Endothelial cell of umbilical vein (primary cell): ENCODE results near the gene PRR16. TPM values are rescaled to one million over a fixed set of nuclear protein-coding genes. Genes with fewer than 3 reads are reported as not detected.

Experiments
- BruUV-seq: library from RNA; stranded (reverse); fragments of 400-500 nt; replicated peaks from 2 replicates; lab custom pipeline; 2021; lab: Mats Ljungman, UMichigan
- CTCF ChIA-PET: fragments of 300-600, 350-600 bp; sonication (Branson Sonifier 250); formaldehyde crosslinking; loops from one replicate; lab custom pipeline; 2021; ENCODE audit warnings: antibody characterized with exemption, inconsistent platforms; lab: Charles Lee
- POLR2A ChIA-PET: fragments of 300-600, 350-600 bp; sonication (Branson Sonifier 250); formaldehyde crosslinking; loops from one replicate; lab custom pipeline; 2021; ENCODE audit warnings: antibody characterized with exemption, inconsistent platforms; lab: Charles Lee
- DNase-seq: peaks from one replicate; pipeline ENCODE4 v3.0.0-alpha.2; 2011; ENCODE audit warnings: low read depth, low spot score
- FAIRE-seq: peaks from 2 replicates; lab custom pipeline; 2011; peaks lifted over from hg19 to GRCh38; lab: Jason Lieb, UNC
- H2AFZ ChIP-seq: 2 replicates; pipeline ENCODE4 v1.6.0; 2012; ENCODE audit warnings: low read depth, low read length, control low read depth, inconsistent platforms
- H3K27ac ChIP-seq: 2 replicates; pipeline ENCODE4 v1.5.1; 2011; ENCODE audit warnings: low read depth, mild to moderate bottlenecking, control low read depth, low read length, moderate library complexity; ENCODE audit not compliant: insufficient read depth
- H3K27me3 ChIP-seq, 2 experiments: 2 replicates each; pipeline versions ENCODE4 v1.6.0 to v1.6.1; 2011; ENCODE audit warnings: low read length in 2 of 2, mixed read lengths in 1 of 2; ENCODE audit not compliant: control insufficient read depth in 2 of 2, insufficient read depth in 2 of 2
- H3K36me3 ChIP-seq, 2 experiments: 2 replicates in 1 of 2; 3 replicates in 1 of 2; pipeline ENCODE4 v1.5.1; 2011; ENCODE audit warnings: low read length in 2 of 2, mild to moderate bottlenecking in 1 of 2, moderate library complexity in 1 of 2; ENCODE audit not compliant: control insufficient read depth in 2 of 2, insufficient read depth in 2 of 2; ENCODE audit errors: extremely low read depth in 1 of 2
- H3K4me1 ChIP-seq: 3 replicates; pipeline ENCODE4 v1.5.1; 2011; ENCODE audit warnings: mild to moderate bottlenecking, low read length; ENCODE audit not compliant: control insufficient read depth, insufficient read depth; ENCODE audit errors: extremely low read depth
- H3K4me2 ChIP-seq: 2 replicates; pipeline ENCODE4 v1.6.1; 2011; ENCODE audit warnings: low read length, control low read depth, mixed read lengths; ENCODE audit not compliant: insufficient read depth
- H3K4me3 ChIP-seq, 3 experiments: fragments of 200-600 bp in 1 of 3; sonication (generic), shearing (Covaris generic) in 1 of 3; replicated peaks in 1 of 3; 2 replicates each; pipeline ENCODE4 v1.5.1; 2011 to 2016; ENCODE audit warnings: control low read depth in 3 of 3, low read length in 3 of 3, mild to moderate bottlenecking in 2 of 3, inconsistent platforms in 1 of 3, low read depth in 1 of 3, moderate library complexity in 1 of 3; ENCODE audit not compliant: insufficient read depth in 1 of 3
- H3K79me2 ChIP-seq: 2 replicates; pipeline ENCODE4 v1.6.0; 2012; ENCODE audit warnings: low read length, inconsistent platforms; ENCODE audit not compliant: control insufficient read depth, insufficient read depth
- H3K9ac ChIP-seq: replicated peaks from 2 replicates; pipeline ENCODE3; 2011; ENCODE audit warnings: low read length, control low read depth; ENCODE audit not compliant: insufficient read depth; ENCODE audit errors: extremely low read depth
- H3K9me1 ChIP-seq: replicated peaks from 3 replicates; pipeline ENCODE4 v1.6.0; 2011; ENCODE audit warnings: mild to moderate bottlenecking, low read length; ENCODE audit not compliant: control insufficient read depth, insufficient read depth; ENCODE audit errors: extremely low read depth
- H3K9me3 ChIP-seq: replicated peaks from 2 replicates; pipeline ENCODE4 v1.5.1; 2012; ENCODE audit warnings: low read length, inconsistent platforms; ENCODE audit not compliant: control insufficient read depth, insufficient read depth
- H4K20me1 ChIP-seq: replicated peaks from 2 replicates; pipeline ENCODE3; 2011; ENCODE audit warnings: mild to moderate bottlenecking, low read length; ENCODE audit not compliant: control insufficient read depth, insufficient read depth; ENCODE audit errors: extremely low read depth
- CTCF ChIP-seq, 2 donors: IDR thresholded peaks; 1 replicate in 1 of 2; 2 replicates in 1 of 2; pipeline ENCODE4 v1.5.1; 2011; ENCODE audit warnings: low read length in 2 of 2, mild to moderate bottlenecking in 2 of 2, moderate library complexity in 2 of 2, control low read depth in 1 of 2, inconsistent platforms in 1 of 2, low read depth in 1 of 2; ENCODE audit not compliant: insufficient read depth in 1 of 2; ENCODE audit errors: extremely low read depth in 1 of 2
- EZH2 ChIP-seq: IDR thresholded peaks from 2 replicates; pipeline ENCODE4 v1.6.1; 2012; ENCODE audit warnings: borderline replicate concordance, low read depth, mild to moderate bottlenecking, moderate library complexity, low read length, inconsistent platforms; ENCODE audit not compliant: severe bottlenecking
- FOS ChIP-seq: IDR thresholded peaks from 2 replicates; pipeline ENCODE4 v1.6.1; 2011; ENCODE audit warnings: mild to moderate bottlenecking, low read length, moderate library complexity, borderline replicate concordance; ENCODE audit not compliant: insufficient read depth
- GATA2 ChIP-seq: IDR thresholded peaks from 2 replicates; pipeline ENCODE4 v1.7.0; 2011; ENCODE audit warnings: low read depth, mild to moderate bottlenecking, moderate library complexity, mixed read lengths, low read length; ENCODE audit not compliant: insufficient read length, insufficient read depth
- JUN ChIP-seq: IDR thresholded peaks from 2 replicates; pipeline ENCODE4 v1.6.1; 2011; ENCODE audit warnings: borderline replicate concordance, low read depth; ENCODE audit not compliant: insufficient read length, insufficient read depth
- MAX ChIP-seq: IDR thresholded peaks from 2 replicates; pipeline ENCODE4 v1.6.1; 2011; ENCODE audit not compliant: insufficient read depth, insufficient read length
- MYC ChIP-seq: IDR thresholded peaks from one replicate; pipeline ENCODE4 v1.6.1; 2011; ENCODE audit warnings: mild to moderate bottlenecking, low read depth, low read length
- POLR2A ChIP-seq: IDR thresholded peaks from 2 replicates; pipeline ENCODE4 v1.6.1; 2012; ENCODE audit warnings: low read depth, mild to moderate bottlenecking, control low read depth, low read length
- POLR2AphosphoS5 ChIP-seq: IDR thresholded peaks from 2 replicates; pipeline ENCODE4 v1.6.1; 2012; ENCODE audit warnings: low read depth, mild to moderate bottlenecking, control low read depth, low read length, moderate library complexity; ENCODE audit not compliant: insufficient read depth
- dilution Hi-C: fragments of 300-500 bp; cut with MboI; formaldehyde crosslinking; loops from one replicate; pipeline ENCODE4 v1.15.0; 2019; ENCODE audit warnings: low sequenced_read_pairs; ENCODE audit not compliant: extremely low pct_ligation_motif_present
- intact Hi-C: fragments of 100-400 bp; cut with micrococcal nuclease; formaldehyde crosslinking; loops from one replicate; pipeline ENCODE4 v1.10.0; 2022
- polyA plus RNA-seq, 4 experiments: library from polyadenylated mRNA; depleted of rRNA in 3 of 4; stranded (reverse) in 3 of 4; unstranded in 1 of 4; fragments of >200 nt; gene quantifications; 2 replicates each; pipeline versions ENCODE4 v1.2.1 to v1.2.3, GENCODE V29; 2011 to 2012; ENCODE audit warnings: missing spikeins in 1 of 4
- total RNA-seq: library from RNA; stranded (reverse); gene quantifications from 2 replicates; pipeline ENCODE4 v1.2.3, GENCODE V29; 2021

PRR16 gene
- total and polyA plus RNA-seq, 2 donors (not counting 3 experiments of a cell fraction or from before 2014, with no cell fraction given) = 0.91 to 1.2 TPM

GRCh38 chr5:120552638-120553037, 88.5 kb downstream of the PRR16 start:
- no peak overlapping the region for H2AFZ ChIP-seq
- ChIA-PET POLR2A (no interaction called here), CTCF (no interaction called here)
- H3K9ac ChIP-seq = no peak overlapping the region
- no peaks in the 10 kb centered on the region for H3K9me3 ChIP-seq
- DNase-seq (no peak), FAIRE-seq (no peak)
- TF ChIP-seq CTCF (IDR thresholded peaks at IDR 0.05; ENCODE audit: extremely low read depth in 1 of 2, insufficient read depth in 1 of 2, low read depth in 1 of 2, low read length in 2 of 2) (no peak), EZH2 (no peak), MYC (no peak), FOS (no peak), JUN (no peak), MAX (no peak), GATA2 (no peak), POLR2A (no peak), POLR2AphosphoS5 (no peak)
- no peak overlapping the region for H3K4me3 ChIP-seq
- H3K27ac ChIP-seq = no peak overlapping the region
- H3K4me1 ChIP-seq = no peaks in the 10 kb centered on the region
- dilution Hi-C loops (no loop called here), intact Hi-C loops (no loop called here)
- no peaks in the 10 kb centered on the region for H3K9me1 ChIP-seq
- H4K20me1 ChIP-seq = no peaks in the 10 kb centered on the region
- H3K36me3 ChIP-seq = no peaks in the 10 kb centered on the region
- H3K27me3 ChIP-seq = no peaks in the 10 kb centered on the region
- BruUV-seq = no TSS peak
- no peaks in the 10 kb centered on the region for H3K79me2 ChIP-seq
- no peak overlapping the region for H3K4me2 ChIP-seq
